ENCODE data around the gene SERAC1. TPM values are rescaled to one million over a fixed set of nuclear protein-coding genes. Genes with fewer than 3 reads are reported as not detected.

SERAC1 gene
- total and polyA plus RNA-seq, 2 donors (not counting 3 experiments of a cell fraction or from before 2014, with no cell fraction given): 4.9 to 5.7 TPM

DNA sequence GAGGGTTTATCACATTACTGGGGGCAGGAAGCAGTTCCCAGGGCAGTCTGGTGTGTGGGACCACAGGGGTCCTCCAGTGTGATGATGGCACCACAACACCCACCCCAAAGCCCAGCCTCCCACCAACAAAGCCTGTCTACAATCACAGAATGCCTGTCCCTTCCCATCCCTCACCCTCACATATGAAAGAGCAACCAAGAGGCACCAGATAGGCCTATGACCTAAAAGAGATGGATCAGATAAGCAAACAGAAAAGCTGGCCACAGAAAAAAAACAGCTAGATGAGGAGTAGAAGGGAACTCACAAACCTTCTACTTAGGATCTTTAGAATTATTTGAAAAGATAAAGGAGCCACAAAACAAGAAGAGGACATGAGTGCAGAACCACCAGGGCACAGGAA, 54.3 kb downstream of the SERAC1 start:
- Histone ChIP-seq H2AFZ (ENCODE audit: low read depth, low read length) (no peak overlapping the region), H4K20me1 (replicated peaks; ENCODE audit: control insufficient read depth, extremely low read depth, insufficient read depth, low read length) (no peaks in the 10 kb centered on the region), H3K4me2 (ENCODE audit: insufficient read depth, low read length) (no peak overlapping the region), H3K9me1 (replicated peaks; ENCODE audit: control insufficient read depth, extremely low read depth, insufficient read depth, low read length) (no peaks in the 10 kb centered on the region), H3K4me3 (replicated peaks in 1 of 3; ENCODE audit: insufficient read depth in 1 of 3, low read depth in 1 of 3, low read length in 3 of 3) (no peak overlapping the region), H3K9ac (replicated peaks; ENCODE audit: extremely low read depth, insufficient read depth, low read length) (no peak overlapping the region), H3K4me1 (ENCODE audit: control insufficient read depth, extremely low read depth, insufficient read depth, low read length) (no peaks in the 10 kb centered on the region), H3K27ac (ENCODE audit: insufficient read depth, low read depth, low read length) (no peak overlapping the region), H3K79me2 (ENCODE audit: control insufficient read depth, insufficient read depth, low read length) (no peaks in the 10 kb centered on the region), H3K27me3 (ENCODE audit: control insufficient read depth in 2 of 2, insufficient read depth in 2 of 2, low read length in 2 of 2) (no peaks in the 10 kb centered on the region), H3K36me3 (ENCODE audit: control insufficient read depth in 2 of 2, extremely low read depth in 1 of 2, insufficient read depth in 2 of 2, low read length in 2 of 2) (no peaks in the 10 kb centered on the region), H3K9me3 (replicated peaks; ENCODE audit: control insufficient read depth, insufficient read depth, low read length) (no peaks in the 10 kb centered on the region)
- POLR2A ChIA-PET: no interaction called here
- BruUV-seq (replicated peaks): no TSS peak
- FAIRE-seq (no peak), DNase-seq (ENCODE audit: low read depth, low spot score) (no peak)
- dilution Hi-C loops (cut with MboI; ENCODE audit: extremely low pct_ligation_motif_present, low sequenced_read_pairs) (no loop called here), intact Hi-C loops (cut with micrococcal nuclease) (no loop called here)
- CTCF ChIA-PET: no interaction called here
- TF ChIP-seq GATA2 (IDR thresholded peaks at IDR 0.05; ENCODE audit: insufficient read depth, insufficient read length, low read depth, low read length): no peak
- TF ChIP-seq FOS (IDR thresholded peaks at IDR 0.05; ENCODE audit: borderline replicate concordance, insufficient read depth, low read length): no peak
- TF ChIP-seq POLR2AphosphoS5 (IDR thresholded peaks at IDR 0.05; ENCODE audit: insufficient read depth, low read depth, low read length): no peak
- no peak for TF ChIP-seq EZH2 (IDR thresholded peaks at IDR 0.05; ENCODE audit: borderline replicate concordance, low read depth, low read length, severe bottlenecking)
- no peak for TF ChIP-seq MYC (IDR thresholded peaks at IDR 0.05; ENCODE audit: low read depth, low read length)
- TF ChIP-seq, protein P1, sequence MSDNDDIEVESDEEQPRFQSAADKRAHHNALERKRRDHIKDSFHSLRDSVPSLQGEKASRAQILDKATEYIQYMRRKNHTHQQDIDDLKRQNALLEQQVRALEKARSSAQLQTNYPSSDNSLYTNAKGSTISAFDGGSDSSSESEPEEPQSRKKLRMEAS (IDR thresholded peaks at IDR 0.05; ENCODE audit: insufficient read depth, insufficient read length): no peak
- TF ChIP-seq, protein P2, sequence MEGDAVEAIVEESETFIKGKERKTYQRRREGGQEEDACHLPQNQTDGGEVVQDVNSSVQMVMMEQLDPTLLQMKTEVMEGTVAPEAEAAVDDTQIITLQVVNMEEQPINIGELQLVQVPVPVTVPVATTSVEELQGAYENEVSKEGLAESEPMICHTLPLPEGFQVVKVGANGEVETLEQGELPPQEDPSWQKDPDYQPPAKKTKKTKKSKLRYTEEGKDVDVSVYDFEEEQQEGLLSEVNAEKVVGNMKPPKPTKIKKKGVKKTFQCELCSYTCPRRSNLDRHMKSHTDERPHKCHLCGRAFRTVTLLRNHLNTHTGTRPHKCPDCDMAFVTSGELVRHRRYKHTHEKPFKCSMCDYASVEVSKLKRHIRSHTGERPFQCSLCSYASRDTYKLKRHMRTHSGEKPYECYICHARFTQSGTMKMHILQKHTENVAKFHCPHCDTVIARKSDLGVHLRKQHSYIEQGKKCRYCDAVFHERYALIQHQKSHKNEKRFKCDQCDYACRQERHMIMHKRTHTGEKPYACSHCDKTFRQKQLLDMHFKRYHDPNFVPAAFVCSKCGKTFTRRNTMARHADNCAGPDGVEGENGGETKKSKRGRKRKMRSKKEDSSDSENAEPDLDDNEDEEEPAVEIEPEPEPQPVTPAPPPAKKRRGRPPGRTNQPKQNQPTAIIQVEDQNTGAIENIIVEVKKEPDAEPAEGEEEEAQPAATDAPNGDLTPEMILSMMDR (IDR thresholded peaks at IDR 0.05; ENCODE audit: extremely low read depth in 1 of 2, insufficient read depth in 1 of 2, low read depth in 1 of 2, low read length in 2 of 2): no peak
- TF ChIP-seq POLR2A (IDR thresholded peaks at IDR 0.05; ENCODE audit: low read depth, low read length): no peak
- no peak for TF ChIP-seq JUN (IDR thresholded peaks at IDR 0.05; ENCODE audit: borderline replicate concordance, insufficient read depth, insufficient read length, low read depth)

Measured in endothelial cell of umbilical vein (primary cell).